ENCODE measurements around the gene C5orf15. TPM values are rescaled to one million over a fixed set of nuclear protein-coding genes. Genes with fewer than 3 reads are reported as not detected.

C5orf15 gene
- total and polyA plus RNA-seq, 9 of the 15 experiments (the other 6 are each of a cell fraction or from before 2014, with no cell fraction given) = 23.3 to 50.7 (median 35.5) TPM

DNA sequence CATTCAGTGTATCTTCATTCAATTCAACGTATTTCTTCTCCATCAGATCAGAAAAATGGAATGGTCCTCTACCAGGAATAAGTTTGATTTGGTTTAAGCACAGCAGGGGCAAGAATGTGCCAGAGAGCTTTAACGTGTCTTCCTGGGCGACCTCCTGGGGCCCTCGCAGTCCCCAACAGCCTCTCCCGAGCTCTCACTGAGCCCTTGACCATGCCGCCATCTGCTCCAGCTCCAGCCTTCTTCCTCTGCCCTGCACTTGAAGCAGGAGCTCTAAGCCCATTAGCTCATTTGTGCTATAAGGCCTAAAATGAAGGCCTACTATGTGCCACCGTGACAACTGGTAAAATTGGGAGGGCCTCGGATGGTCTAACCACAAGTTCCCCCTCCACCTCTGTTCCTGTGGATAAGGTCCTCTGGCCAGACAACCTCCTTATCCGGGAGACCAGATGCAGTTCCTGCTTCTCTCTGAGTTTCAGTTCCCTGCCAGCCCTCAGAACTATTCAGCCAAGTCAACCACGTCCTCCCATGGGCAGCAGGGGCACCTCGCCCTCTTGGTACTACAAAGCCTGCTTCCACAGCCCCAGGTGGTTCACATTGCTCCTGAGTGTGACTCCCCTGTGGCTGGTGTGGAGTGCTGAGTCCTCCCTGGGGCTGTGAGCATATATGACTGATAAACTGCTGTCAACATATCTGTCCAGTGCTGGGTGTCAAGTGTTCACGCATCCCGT, 35.8 kb downstream of the C5orf15 start (continued):
- TF ChIP-seq, protein P1, sequence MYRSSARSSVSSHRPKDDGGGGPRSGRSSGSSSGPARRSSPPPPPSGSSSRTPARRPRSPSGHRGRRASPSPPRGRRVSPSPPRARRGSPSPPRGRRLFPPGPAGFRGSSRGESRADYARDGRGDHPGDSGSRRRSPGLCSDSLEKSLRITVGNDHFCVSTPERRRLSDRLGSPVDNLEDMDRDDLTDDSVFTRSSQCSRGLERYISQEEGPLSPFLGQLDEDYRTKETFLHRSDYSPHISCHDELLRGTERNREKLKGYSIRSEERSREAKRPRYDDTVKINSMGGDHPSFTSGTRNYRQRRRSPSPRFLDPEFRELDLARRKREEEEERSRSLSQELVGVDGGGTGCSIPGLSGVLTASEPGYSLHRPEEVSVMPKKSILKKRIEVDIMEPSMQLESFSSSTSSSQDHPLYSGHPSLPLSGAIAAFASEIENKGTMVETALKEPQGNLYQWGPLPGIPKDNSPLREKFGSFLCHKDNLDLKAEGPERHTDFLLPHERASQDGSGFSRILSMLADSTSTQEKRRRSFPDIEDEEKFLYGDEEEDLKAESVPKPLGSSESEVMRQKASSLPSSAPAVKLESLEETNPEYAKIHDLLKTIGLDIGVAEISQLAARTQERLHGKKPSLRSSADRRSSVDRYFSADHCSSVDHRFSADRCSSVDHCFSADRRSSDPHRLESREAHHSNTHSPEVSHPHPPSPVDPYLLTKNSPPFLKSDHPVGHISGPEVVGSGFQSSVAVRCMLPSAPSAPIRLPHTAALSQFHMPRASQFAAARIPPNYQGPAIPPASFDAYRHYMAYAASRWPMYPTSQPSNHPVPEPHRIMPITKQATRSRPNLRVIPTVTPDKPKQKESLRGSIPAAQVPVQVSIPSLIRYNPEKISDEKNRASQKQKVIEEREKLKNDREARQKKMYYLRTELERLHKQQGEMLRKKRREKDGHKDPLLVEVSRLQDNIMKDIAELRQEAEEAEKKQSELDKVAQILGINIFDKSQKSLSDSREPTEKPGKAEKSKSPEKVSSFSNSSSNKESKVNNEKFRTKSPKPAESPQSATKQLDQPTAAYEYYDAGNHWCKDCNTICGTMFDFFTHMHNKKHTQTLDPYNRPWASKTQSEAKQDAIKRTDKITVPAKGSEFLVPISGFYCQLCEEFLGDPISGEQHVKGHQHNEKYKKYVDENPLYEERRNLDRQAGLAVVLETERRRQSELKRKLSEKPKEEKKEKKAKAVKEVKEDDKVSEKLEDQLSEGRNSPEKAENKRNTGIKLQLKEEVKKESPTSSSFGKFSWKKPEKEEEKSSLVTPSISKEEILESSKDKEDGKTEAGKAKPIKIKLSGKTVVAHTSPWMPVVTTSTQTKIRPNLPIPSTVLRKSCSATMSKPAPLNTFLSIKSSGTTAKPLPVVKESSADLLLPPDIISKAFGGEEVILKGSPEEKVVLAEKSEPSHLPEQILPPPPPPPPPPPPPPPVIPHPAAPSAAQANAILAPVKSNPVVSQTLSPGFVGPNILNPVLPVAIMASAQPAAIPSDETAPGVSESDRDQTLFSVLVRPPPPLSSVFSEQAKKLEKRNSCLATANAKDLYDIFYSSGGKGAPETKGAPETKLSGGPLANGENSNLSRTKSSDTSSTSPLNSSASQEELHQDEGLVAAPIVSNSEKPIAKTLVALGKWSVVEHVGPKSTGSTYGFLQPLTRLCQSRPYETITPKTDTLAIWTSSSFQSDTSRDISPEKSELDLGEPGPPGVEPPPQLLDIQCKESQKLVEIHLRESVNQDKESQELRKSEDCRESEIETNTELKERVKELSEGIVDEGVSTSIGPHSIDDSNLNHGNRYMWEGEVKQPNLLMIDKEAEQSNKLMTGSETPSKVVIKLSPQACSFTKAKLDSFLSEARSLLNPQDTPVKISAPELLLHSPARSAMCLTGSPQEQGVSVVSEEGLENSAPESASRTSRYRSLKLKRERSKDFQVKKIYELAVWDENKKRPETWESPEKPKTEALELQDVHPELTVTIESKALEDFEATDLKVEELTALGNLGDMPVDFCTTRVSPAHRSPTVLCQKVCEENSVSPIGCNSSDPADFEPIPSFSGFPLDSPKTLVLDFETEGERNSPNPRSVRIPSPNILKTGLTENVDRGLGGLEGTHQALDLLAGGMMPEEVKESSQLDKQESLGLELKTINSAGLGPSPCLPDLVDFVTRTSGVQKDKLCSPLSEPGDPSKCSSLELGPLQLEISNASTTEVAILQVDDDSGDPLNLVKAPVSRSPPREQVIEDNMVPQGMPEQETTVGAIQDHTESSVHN (IDR thresholded peaks at IDR 0.05; ENCODE audit: borderline replicate concordance in 1 of 2, low read depth in 1 of 2) = no peak; a peak in 1 of 4 replicates
- TF ChIP-seq PHB (CRISPR knock-in tag; IDR thresholded peaks at IDR 0.05) = no peak
- no peak for TF ChIP-seq BCL6 (CRISPR knock-in tag; IDR thresholded peaks at IDR 0.05)
- TF ChIP-seq SAFB2 (IDR thresholded peaks at IDR 0.05; ENCODE audit: borderline replicate concordance, low read depth, low read length, severe bottlenecking) = no peak
- TF ChIP-seq ZNF224 (CRISPR knock-in tag; IDR thresholded peaks at IDR 0.05) = no peak
- TF ChIP-seq BHLHE40 (IDR thresholded peaks at IDR 0.05; ENCODE audit: low read length) = no peak; the same call in 1 of the 2 replicates
- TF ChIP-seq, protein P2, sequence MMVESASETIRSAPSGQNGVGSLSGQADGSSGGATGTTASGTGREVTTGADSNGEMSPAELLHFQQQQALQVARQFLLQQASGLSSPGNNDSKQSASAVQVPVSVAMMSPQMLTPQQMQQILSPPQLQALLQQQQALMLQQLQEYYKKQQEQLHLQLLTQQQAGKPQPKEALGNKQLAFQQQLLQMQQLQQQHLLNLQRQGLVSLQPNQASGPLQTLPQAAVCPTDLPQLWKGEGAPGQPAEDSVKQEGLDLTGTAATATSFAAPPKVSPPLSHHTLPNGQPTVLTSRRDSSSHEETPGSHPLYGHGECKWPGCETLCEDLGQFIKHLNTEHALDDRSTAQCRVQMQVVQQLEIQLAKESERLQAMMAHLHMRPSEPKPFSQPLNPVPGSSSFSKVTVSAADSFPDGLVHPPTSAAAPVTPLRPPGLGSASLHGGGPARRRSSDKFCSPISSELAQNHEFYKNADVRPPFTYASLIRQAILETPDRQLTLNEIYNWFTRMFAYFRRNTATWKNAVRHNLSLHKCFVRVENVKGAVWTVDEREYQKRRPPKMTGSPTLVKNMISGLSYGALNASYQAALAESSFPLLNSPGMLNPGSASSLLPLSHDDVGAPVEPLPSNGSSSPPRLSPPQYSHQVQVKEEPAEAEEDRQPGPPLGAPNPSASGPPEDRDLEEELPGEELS (CRISPR knock-in tag; IDR thresholded peaks at IDR 0.05; ENCODE audit: borderline replicate concordance) = no peak
- peak; percentile 47; the same call in 1 of the 2 replicates for TF ChIP-seq ZNF324 (CRISPR knock-in tag; IDR thresholded peaks at IDR 0.05)
- TF ChIP-seq, protein P3, sequence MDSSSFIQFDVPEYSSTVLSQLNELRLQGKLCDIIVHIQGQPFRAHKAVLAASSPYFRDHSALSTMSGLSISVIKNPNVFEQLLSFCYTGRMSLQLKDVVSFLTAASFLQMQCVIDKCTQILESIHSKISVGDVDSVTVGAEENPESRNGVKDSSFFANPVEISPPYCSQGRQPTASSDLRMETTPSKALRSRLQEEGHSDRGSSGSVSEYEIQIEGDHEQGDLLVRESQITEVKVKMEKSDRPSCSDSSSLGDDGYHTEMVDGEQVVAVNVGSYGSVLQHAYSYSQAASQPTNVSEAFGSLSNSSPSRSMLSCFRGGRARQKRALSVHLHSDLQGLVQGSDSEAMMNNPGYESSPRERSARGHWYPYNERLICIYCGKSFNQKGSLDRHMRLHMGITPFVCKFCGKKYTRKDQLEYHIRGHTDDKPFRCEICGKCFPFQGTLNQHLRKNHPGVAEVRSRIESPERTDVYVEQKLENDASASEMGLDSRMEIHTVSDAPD (CRISPR knock-in tag; IDR thresholded peaks at IDR 0.05) = no peak
- TF ChIP-seq SNIP1 (IDR thresholded peaks at IDR 0.05; ENCODE audit: low read depth) = no peak
- peak; percentile 97 for TF ChIP-seq CBFA2T3 (IDR thresholded peaks at IDR 0.05)
- no peak for TF ChIP-seq ELK3 (CRISPR knock-in tag; IDR thresholded peaks at IDR 0.05)
- TF ChIP-seq FOS (IDR thresholded peaks at IDR 0.05; ENCODE audit: extremely low read depth, insufficient read length) = no peak
- no peak for TF ChIP-seq TFAM (CRISPR knock-in tag; conservative IDR thresholded peaks at IDR 0.05)

All from K562 (cell line).